Brain microvascular endothelial cell (primary cell): ENCODE measurements around the gene ERN2.
"Not testable (repeated sequence)": the region's sequence is repeated elsewhere in the genome, so short reads cannot be mapped to it uniquely, and the experiment has no call there.

Experiments used
- DNase-seq: peaks from one replicate; pipeline ENCODE4 v3.0.0-alpha.2; 2020
- H3K27ac ChIP-seq: fragments of 250-450 bp; sonication (Bioruptor Pico); 2 replicates; pipeline ENCODE4 v1.5.1; 2020; ENCODE audit warnings: mild to moderate bottlenecking, moderate library complexity
- H3K27me3 ChIP-seq: fragments of 250-450 bp; sonication (Bioruptor Pico); replicated peaks from 2 replicates; pipeline ENCODE4 v1.5.1; 2020; ENCODE audit warnings: mild to moderate bottlenecking
- H3K36me3 ChIP-seq: fragments of 250-450 bp; sonication (Bioruptor Pico); replicated peaks from 2 replicates; pipeline ENCODE4 v1.5.1; 2020; ENCODE audit warnings: mild to moderate bottlenecking
- H3K4me3 ChIP-seq: 2 replicates; pipeline ENCODE4 v1.5.1; 2011; ENCODE audit warnings: low read depth, mild to moderate bottlenecking, control low read depth, low read length, moderate library complexity
- CTCF ChIP-seq: IDR thresholded peaks from 2 replicates; pipeline ENCODE4 v1.5.1; 2011; ENCODE audit warnings: low read depth, mild to moderate bottlenecking, moderate library complexity, low read length, control low read depth, inconsistent platforms; ENCODE audit errors: missing control alignments
- in situ Hi-C: cut with HindIII; loops from 2 replicates; pipeline ENCODE4 v1.10.0; 2017; ENCODE audit warnings: low sequenced_read_pairs, low pct_ligation_motif_present

ERN2 gene

DNA sequence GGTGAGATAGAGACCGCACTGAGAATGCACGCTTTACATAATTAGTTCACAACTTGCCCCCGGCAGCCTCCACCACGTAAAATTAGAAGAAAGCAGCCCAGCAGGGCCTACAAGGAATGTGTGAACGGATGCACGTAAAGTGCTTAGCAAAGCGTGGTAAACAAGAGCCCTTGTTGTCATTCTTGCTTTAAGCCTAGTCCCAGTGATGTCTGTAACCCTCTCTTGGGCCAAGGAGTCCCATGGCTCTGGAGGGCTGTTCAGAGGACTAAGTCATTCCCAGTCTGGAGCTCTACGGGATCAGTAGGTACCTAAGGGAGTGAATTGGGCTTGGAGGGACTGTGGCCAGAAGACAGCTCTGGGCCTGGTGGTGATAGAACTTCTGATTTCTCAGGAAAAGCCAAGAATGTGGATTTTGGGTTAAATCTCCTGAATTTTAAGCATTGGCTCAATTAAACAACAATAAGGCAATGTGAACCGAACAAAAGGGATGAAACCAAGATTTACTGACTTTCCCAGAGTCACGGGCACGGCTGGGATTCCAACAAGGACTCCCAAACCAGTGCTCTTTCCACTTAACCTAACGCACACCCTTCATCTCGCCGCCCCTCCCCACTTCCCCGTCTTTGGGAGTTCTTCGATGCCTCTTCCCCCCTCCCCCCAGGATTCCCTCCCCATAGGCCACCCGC lies 41.0 kb upstream of the ERN2 start:
- Histone ChIP-seq H3K4me3 (no peak overlapping the region), H3K36me3 (no peaks in the 10 kb centered on the region), H3K27ac (no peak overlapping the region), H3K27me3 (peaks cover 11% of the 10 kb centered on the region)
- DNase-seq = no peak
- TF ChIP-seq CTCF = no peak
- in situ Hi-C loops = no loop called here

- DNase-seq, H3K4me3 ChIP-seq, in situ Hi-C loops, H3K27ac ChIP-seq, H3K36me3 ChIP-seq: not testable (repeated sequence)
- peaks cover 11% of the 10 kb centered on the region for H3K27me3 ChIP-seq
Measured at GRCh38 chr16:23751053-23751452, 38.0 kb upstream of the ERN2 start.

DNA sequence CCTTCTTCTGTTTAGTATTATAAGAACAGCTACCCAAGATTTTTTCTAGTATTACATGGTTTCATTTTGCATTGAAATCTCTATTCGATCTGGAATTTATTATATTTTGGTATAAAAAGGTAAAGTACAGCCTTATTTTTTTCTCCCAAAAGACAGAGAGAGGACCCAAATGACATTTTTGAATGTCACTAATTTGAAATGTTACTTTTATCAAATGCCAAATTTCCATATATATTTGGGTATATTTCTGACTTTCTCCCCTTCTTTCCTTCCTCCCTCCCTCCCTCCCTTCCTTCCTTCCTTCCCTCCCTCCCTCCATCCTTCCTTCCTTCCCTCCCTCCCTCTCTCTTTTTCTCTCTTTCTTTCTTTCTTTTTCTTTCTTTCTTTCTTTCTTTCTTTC lies 35.6 kb upstream of the ERN2 start:
- Histone ChIP-seq H3K36me3 (no peaks in the 10 kb centered on the region), H3K27me3 (no peaks in the 10 kb centered on the region), H3K4me3 (no peak overlapping the region), H3K27ac (no peak overlapping the region)
- DNase-seq = no peak
- in situ Hi-C loops = no loop called here
- TF ChIP-seq CTCF = no peak

DNA sequence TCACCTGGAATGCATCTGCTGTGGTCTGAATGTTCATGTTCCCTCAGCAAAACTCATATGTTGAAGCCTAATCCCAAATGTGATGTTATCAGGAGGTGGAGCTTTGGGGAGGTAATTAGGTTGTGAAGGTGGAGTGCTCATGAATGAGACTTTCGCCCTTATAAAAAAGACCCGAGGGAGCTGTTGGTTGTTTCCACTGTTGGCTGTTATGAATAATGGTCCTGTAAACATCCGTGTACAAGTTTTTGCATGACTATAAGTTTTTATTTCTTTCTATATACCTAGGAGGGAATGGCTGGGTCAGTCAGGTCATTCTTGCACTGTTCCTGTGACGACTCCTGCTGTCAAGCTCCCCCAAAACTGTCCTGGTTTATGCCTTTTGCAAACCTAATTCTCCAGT lies 32.2 kb upstream of the ERN2 start:
- Histone ChIP-seq H3K27me3 (no peaks in the 10 kb centered on the region), H3K4me3 (no peak overlapping the region), H3K36me3 (no peaks in the 10 kb centered on the region), H3K27ac (no peak overlapping the region)
- in situ Hi-C loops = no loop called here
- no peak for DNase-seq
- no peak for TF ChIP-seq CTCF

GRCh38 chr16:23742766-23743165 lies 29.7 kb upstream of the ERN2 start:
- Histone ChIP-seq H3K36me3 (no peaks in the 10 kb centered on the region), H3K4me3 (no peak overlapping the region), H3K27ac (no peak overlapping the region), H3K27me3 (no peaks in the 10 kb centered on the region)
- DNase-seq = no peak
- TF ChIP-seq CTCF = no peak
- in situ Hi-C loops = no loop called here

- no peak for DNase-seq
- no peak overlapping the region for H3K4me3 ChIP-seq
- no peaks in the 10 kb centered on the region for H3K36me3 ChIP-seq
- no peaks in the 10 kb centered on the region for H3K27me3 ChIP-seq
- no peak for TF ChIP-seq CTCF
- no peak overlapping the region for H3K27ac ChIP-seq
- in situ Hi-C loops = no loop called here
Measured at GRCh38 chr16:23741675-23742303, 28.8 kb upstream of the ERN2 start.
